ENCODE data around the gene B4GALT3. TPM values are rescaled to one million over a fixed set of nuclear protein-coding genes. Genes with fewer than 3 reads are reported as not detected.

B4GALT3 gene
- total and polyA plus RNA-seq, 9 of the 15 experiments (the other 6 are each of a cell fraction or from before 2014, with no cell fraction given) = 31.2 to 103 (median 46.1) TPM

DNA sequence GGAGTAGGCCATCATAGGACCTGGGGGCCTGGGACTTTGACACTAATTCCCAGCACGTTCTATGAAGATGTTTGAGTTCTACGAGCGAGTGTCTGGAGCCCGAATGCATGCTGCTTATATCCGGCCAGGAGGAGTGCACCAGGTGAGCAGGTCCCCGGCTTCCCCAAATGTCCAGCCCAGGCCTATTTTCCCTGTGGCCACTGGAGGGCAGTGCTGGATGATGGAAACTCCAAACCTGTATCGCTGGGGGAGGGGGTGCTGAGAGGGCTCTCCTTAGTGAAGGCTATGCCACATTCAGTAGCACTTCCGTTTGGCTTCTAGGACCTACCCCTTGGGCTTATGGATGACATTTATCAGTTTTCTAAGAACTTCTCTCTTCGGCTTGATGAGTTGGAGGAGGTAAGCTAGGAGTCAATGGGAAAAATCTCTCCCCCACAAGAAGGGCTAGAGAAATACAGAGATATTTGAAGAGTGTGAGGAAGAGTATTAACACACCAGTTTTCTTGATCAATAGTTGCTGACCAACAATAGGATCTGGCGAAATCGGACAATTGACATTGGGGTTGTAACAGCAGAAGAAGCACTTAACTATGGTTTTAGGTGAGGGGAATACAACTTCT is 32.6 kb upstream of the B4GALT3 start (continued):
- TF ChIP-seq, protein P1, sequence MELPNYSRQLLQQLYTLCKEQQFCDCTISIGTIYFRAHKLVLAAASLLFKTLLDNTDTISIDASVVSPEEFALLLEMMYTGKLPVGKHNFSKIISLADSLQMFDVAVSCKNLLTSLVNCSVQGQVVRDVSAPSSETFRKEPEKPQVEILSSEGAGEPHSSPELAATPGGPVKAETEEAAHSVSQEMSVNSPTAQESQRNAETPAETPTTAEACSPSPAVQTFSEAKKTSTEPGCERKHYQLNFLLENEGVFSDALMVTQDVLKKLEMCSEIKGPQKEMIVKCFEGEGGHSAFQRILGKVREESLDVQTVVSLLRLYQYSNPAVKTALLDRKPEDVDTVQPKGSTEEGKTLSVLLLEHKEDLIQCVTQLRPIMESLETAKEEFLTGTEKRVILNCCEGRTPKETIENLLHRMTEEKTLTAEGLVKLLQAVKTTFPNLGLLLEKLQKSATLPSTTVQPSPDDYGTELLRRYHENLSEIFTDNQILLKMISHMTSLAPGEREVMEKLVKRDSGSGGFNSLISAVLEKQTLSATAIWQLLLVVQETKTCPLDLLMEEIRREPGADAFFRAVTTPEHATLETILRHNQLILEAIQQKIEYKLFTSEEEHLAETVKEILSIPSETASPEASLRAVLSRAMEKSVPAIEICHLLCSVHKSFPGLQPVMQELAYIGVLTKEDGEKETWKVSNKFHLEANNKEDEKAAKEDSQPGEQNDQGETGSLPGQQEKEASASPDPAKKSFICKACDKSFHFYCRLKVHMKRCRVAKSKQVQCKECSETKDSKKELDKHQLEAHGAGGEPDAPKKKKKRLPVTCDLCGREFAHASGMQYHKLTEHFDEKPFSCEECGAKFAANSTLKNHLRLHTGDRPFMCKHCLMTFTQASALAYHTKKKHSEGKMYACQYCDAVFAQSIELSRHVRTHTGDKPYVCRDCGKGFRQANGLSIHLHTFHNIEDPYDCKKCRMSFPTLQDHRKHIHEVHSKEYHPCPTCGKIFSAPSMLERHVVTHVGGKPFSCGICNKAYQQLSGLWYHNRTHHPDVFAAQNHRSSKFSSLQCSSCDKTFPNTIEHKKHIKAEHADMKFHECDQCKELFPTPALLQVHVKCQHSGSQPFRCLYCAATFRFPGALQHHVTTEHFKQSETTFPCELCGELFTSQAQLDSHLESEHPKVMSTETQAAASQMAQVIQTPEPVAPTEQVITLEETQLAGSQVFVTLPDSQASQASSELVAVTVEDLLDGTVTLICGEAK (IDR thresholded peaks at IDR 0.05) = no peak
- TF ChIP-seq, protein P1 (CRISPR knock-in tag; IDR thresholded peaks at IDR 0.05) = no peak
- TF ChIP-seq, protein P2, sequence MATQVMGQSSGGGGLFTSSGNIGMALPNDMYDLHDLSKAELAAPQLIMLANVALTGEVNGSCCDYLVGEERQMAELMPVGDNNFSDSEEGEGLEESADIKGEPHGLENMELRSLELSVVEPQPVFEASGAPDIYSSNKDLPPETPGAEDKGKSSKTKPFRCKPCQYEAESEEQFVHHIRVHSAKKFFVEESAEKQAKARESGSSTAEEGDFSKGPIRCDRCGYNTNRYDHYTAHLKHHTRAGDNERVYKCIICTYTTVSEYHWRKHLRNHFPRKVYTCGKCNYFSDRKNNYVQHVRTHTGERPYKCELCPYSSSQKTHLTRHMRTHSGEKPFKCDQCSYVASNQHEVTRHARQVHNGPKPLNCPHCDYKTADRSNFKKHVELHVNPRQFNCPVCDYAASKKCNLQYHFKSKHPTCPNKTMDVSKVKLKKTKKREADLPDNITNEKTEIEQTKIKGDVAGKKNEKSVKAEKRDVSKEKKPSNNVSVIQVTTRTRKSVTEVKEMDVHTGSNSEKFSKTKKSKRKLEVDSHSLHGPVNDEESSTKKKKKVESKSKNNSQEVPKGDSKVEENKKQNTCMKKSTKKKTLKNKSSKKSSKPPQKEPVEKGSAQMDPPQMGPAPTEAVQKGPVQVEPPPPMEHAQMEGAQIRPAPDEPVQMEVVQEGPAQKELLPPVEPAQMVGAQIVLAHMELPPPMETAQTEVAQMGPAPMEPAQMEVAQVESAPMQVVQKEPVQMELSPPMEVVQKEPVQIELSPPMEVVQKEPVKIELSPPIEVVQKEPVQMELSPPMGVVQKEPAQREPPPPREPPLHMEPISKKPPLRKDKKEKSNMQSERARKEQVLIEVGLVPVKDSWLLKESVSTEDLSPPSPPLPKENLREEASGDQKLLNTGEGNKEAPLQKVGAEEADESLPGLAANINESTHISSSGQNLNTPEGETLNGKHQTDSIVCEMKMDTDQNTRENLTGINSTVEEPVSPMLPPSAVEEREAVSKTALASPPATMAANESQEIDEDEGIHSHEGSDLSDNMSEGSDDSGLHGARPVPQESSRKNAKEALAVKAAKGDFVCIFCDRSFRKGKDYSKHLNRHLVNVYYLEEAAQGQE (IDR thresholded peaks at IDR 0.05; ENCODE audit: borderline replicate concordance) = peak; percentile 87
- TF ChIP-seq, protein P2 (CRISPR knock-in tag; IDR thresholded peaks at IDR 0.05; ENCODE audit: low read depth) = no peak
- TF ChIP-seq HNRNPH1 (optimal IDR thresholded peaks at IDR 0.05; ENCODE audit: low read depth, low read length) = no peak
- TF ChIP-seq, protein P3, sequence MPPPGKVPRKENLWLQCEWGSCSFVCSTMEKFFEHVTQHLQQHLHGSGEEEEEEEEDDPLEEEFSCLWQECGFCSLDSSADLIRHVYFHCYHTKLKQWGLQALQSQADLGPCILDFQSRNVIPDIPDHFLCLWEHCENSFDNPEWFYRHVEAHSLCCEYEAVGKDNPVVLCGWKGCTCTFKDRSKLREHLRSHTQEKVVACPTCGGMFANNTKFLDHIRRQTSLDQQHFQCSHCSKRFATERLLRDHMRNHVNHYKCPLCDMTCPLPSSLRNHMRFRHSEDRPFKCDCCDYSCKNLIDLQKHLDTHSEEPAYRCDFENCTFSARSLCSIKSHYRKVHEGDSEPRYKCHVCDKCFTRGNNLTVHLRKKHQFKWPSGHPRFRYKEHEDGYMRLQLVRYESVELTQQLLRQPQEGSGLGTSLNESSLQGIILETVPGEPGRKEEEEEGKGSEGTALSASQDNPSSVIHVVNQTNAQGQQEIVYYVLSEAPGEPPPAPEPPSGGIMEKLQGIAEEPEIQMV (tag; conservative IDR thresholded peaks at IDR 0.05; ENCODE audit: low read depth) = no peak
- TF ChIP-seq TEAD4 (IDR thresholded peaks at IDR 0.05; ENCODE audit: low read length) = no peak
- no peak for TF ChIP-seq TEAD4 (CRISPR knock-in tag; IDR thresholded peaks at IDR 0.05; ENCODE audit: borderline replicate concordance)

All from K562 (cell line).